HG02973 (cell line): ENCODE results near the gene HSPG2.

ENCODE experiments used
- ATAC-seq: cut with Tn5 transposase; IDR thresholded peaks from one replicate; pipeline ENCODE4 v1.9.1; 2021; ENCODE audit warnings: moderate library complexity; ENCODE audit not compliant: unreplicated experiment

HSPG2 gene

GRCh38 chr1:21901473-21901847 is 35.6 kb downstream of the HSPG2 start:
- ATAC-seq, result no peak

- no peak for ATAC-seq
Observed at GRCh38 chr1:21900766-21901472, 36.2 kb downstream of the HSPG2 start.

GRCh38 chr1:21899987-21900386 is 37.1 kb downstream of the HSPG2 start:
- ATAC-seq, result no peak

- ATAC-seq, result no peak
Observed at GRCh38 chr1:21899267-21899810, 37.8 kb downstream of the HSPG2 start.

GRCh38 chr1:21898326-21899200 is 38.5 kb downstream of the HSPG2 start:
- no peak for ATAC-seq

- no peak for ATAC-seq
Observed at GRCh38 chr1:21897844-21898243, 39.3 kb downstream of the HSPG2 start.

- ATAC-seq, result no peak
Observed at GRCh38 chr1:21896652-21897532, 40.2 kb downstream of the HSPG2 start.

GRCh38 chr1:21896026-21896425 is 41.1 kb downstream of the HSPG2 start:
- ATAC-seq, result no peak

GRCh38 chr1:21894034-21894881 is 42.9 kb downstream of the HSPG2 start:
- no peak for ATAC-seq

- ATAC-seq, result no peak
Observed at GRCh38 chr1:21893046-21893805, 43.9 kb downstream of the HSPG2 start.

- no peak for ATAC-seq
Observed at GRCh38 chr1:21891621-21892479, 45.3 kb downstream of the HSPG2 start.

- no peak for ATAC-seq
Observed at GRCh38 chr1:21891081-21891480, 46.0 kb downstream of the HSPG2 start.

- ATAC-seq, result no peak
Observed at GRCh38 chr1:21888500-21888899, 48.6 kb downstream of the HSPG2 start.

- ATAC-seq, result no peak
Observed at GRCh38 chr1:21887796-21888195, 49.3 kb downstream of the HSPG2 start.

GRCh38 chr1:21887216-21887736 is 49.8 kb downstream of the HSPG2 start:
- ATAC-seq, result no peak

GRCh38 chr1:21886486-21887215 is 50.5 kb downstream of the HSPG2 start:
- ATAC-seq, result no peak

- ATAC-seq, result no peak
Observed at GRCh38 chr1:21885236-21886037, 51.7 kb downstream of the HSPG2 start.
